GM18909 (cell line): ENCODE results near the gene BANK1.

ENCODE experiments used
- ATAC-seq: cut with Tn5 transposase; IDR thresholded peaks from one replicate; pipeline ENCODE4 v1.9.1; 2021; ENCODE audit warnings: mild to moderate bottlenecking; ENCODE audit not compliant: unreplicated experiment, poor library complexity

BANK1 gene

DNA sequence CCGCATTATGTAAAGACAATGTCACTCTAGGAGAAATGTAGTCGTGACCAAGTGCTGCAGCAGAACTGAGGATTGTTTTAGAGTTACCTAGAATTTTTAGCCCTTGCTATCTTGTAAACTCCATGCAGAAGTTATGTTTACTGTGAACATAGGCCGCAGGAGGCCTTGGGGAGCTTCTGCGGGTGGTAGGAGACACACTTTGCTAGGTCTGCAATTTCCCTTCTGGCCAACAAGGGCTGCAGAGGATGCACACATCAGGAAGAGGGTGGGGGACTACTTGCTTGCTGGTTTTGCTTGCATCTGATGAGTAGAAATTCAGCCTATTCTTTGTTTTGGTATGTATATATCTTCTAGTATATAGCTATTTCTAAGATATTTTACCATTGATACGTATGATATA, 23.1 kb downstream of the BANK1 start:
- peak; percentile 89 for ATAC-seq

DNA sequence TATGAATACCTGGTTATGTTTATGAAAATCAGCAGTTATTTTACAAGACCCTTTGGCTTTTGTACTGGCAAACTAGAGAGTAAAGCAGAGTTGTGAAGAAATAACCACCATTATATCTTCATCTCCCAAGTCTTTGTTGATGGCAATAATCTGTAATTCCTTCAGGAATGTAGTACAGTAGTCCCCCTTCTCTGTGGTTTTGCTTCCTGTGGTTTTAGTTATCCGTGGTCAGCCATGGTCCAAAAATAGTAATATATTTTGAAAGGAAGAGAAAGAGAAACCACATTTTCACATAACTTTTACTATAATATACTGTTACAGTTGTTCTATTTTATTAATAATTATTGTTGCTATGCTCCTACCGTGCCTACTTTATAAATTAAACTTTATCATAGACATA, 27.8 kb downstream of the BANK1 start:
- no peak for ATAC-seq

DNA sequence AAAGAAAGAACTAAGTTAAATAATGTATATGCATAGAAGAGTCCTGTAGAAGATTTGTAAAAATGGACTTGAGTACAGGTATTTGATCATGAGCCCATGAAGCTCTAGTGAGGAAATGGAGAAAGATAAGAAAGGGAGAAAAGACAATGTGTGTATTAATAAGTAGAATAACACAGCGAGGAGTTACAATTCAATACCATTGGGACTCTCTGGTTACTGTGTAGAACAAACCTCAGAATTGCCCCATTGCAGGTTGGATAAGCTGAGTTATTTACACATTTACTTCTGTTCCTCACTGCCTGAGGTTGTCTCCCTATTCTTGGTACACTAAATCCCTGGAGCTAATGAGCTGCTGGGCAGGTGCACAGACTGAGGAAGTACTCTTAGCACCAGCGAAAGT, 33.3 kb downstream of the BANK1 start:
- ATAC-seq, result no peak

DNA sequence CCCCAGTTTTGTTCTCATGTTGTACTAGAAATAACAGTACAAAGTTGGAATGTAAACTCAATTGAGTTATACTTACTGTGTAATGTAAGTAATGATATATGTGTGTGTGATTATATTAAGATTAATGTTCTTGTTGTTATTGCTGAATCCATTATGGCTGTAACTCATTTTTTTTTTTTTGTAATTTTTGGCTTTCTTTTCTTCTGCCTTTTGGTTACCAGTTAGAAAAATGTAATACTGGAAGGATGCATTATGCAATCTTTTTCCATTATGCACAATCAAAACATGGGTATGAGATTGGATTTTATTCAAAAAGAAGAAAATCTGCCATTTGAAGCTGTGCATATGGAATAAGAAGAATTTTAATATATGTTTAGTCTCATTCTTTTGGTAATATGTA, 34.0 kb downstream of the BANK1 start:
- no peak for ATAC-seq

DNA sequence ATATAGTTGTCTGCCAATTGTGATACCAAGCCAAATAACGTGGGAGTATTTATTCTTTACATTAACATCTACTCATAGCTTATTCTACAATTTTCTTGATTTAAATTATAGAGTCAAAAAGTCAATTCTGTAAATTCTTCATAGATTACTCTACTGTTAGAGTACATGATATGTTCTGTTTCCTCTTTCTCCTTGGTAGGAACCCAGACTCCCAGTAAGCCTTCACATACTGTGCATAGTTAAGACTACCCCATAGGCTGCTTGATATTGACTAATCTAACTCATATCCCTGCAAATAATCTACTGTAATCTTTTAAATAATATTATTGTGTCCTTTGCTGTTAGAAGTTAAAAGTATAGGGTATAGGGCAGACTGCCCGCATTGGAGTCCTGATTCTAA, 35.4 kb downstream of the BANK1 start:
- ATAC-seq, result no peak

DNA sequence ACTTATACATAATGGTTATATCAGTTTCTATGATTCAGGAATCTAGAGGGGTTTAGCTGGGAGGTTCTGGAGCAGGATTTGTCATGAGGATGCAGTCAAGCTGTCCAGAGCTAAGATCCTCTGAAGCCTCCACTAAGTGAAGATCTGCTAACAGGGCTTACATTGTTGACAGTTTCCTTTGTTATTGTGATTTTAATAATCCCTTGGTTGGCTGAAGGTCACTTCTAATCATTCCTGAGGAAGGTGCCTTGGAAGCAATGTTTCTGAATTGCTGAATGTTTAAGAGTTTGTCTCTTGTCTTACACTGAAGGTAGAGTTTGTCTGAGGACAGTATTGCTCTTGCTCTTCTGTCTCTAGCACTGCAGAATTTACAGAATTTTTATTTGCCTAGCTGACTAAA, 41.3 kb downstream of the BANK1 start:
- no peak for ATAC-seq

DNA sequence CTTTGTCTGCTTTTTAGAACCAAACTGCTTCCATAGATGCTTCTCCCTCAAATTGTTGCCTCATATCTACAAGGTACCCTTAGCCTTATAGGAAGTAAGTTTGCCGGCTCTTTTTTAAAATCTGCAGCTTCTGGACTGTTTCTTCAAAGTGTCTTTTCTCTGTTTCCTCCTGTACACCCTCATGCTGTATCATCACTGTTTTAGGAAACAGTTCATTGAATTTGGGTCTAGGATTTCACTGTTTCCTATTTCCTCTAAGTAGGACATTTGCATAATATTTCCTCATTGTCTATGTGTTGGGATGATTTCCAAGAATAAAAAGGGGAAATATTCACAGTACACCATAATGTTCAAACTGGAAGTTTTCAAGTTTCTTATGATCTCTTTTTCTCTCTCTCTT, 43.0 kb downstream of the BANK1 start:
- no peak for ATAC-seq

DNA sequence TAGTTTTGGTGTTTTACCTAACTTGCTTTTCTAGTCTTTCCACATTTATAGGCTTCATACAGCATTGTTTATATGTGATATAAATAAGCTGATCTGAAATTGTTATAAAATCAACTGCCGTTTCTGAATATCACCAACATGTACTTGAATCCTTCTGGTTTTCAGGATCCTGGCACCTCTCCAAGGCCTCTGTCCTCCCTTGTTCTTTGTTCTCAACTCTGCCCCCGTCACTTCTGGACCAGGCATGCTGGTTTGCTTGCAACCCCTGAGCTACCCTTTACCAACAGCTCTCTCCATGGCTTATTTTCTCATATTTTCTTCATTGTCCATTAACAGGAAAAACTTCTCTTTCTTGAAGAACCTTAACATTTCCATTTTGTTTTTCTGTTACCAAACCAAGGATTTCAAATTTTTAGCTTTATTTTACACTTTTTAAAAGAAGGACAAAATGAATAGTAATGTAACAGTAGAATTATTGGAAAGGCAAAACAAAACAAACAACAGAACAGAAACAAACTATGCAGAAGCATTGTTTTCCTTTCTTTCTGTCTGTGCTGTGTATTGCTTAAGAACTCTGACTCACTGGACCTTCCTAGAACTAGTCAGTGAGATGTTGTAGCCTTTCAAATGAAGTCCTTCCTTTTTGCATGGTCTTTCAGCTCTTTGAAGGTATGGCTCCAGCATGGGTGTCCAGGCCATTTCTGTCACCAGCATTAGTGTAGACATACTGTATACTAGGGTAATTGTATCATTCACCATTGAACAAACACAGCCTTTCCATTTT, 44.8 kb downstream of the BANK1 start:
- ATAC-seq, result no peak

DNA sequence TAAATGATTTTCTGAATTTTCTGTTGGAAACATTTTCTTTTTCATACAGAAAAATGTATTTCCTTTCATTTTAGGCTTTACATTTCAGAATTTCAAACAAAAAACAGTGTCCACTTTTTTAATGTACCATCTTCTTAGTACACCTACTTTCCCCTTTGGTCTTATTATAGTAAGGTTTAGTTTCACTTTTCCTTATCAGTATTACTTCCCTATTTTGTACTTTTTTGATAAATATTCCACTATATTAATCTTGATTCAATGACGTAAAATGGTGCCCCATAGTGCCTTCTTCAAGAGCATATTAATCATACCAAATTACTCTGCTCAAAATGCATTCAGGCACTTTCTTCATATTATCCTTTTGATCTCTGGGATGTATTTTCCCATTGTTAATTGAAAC, 52.5 kb downstream of the BANK1 start:
- no peak for ATAC-seq

DNA sequence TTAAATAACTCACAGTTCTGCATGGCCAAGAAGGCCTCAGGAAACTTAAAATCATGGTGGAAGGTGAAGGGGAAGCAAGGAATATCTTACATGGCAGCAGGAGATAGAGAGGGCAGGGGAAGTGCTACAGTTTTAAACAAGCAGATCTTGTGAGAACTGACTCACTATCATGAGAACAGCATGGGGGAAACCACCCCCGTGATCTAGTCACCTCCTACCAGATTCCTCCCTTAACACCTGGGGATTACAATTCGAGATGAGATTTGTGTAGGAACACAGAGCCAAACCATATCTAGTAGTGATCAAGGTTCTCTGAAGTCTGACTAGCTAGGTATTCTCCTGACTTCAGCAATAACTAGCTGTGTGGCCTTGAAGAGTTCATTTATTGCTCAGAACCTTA, 56.0 kb downstream of the BANK1 start:
- no peak for ATAC-seq

DNA sequence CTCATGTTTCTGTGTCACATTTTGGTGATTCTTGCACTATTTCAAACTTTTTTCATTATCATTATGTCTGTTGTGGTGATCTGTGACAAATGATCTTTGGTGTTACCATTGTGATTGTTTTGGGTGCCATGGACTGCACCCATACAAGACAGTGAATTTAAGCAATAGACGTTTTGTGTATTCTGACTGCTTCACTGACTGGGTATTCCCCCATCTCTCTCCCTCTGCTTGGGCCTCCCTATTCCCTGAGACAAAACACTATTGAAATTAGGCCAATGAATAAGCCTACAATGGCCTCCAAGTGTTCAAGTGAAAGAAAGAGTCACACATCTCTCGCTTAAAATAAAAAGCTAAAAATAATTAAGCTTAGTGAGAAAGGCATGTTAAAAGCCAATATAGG, 60.2 kb downstream of the BANK1 start:
- no peak for ATAC-seq

DNA sequence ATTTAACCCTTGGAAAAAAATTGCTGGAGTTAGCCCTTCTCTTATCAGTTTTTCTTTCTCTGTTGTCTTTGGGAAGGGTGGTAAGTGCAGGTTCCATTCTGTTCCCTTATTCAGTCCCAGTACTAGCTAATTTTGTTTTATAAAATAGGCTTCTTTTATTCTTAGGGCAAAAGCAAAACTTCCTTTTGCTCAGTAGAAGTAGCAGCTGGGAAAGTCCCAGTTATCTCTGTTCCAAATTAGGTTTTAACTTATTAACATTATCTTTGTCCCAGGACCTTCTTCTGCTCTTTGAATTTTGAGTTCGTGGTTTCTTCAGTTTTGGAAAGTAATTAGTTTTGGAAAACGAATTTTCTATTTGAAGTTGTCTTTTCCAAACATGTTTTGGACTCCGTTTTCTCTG, 61.1 kb downstream of the BANK1 start:
- ATAC-seq, result peak; percentile 58

DNA sequence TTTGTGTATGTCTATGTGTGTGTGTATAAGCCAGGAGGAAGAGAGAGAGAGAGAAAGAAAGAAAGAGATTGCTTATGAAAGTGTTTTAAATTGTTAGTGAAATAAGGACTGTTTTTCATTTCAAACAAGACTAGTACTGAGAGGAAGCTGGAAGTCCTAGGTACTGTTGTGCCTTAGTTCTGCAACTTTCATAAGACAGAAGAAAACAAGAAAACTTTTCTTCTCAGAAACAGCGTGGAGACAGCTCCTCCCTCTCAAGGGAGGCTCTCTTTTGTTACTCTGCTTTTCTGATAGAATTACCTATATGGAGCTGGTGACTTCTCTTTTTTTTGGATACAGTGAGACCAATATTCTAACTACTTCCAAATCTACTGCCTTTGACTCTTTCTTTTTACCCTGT, 62.5 kb downstream of the BANK1 start:
- ATAC-seq, result peak; percentile 58

DNA sequence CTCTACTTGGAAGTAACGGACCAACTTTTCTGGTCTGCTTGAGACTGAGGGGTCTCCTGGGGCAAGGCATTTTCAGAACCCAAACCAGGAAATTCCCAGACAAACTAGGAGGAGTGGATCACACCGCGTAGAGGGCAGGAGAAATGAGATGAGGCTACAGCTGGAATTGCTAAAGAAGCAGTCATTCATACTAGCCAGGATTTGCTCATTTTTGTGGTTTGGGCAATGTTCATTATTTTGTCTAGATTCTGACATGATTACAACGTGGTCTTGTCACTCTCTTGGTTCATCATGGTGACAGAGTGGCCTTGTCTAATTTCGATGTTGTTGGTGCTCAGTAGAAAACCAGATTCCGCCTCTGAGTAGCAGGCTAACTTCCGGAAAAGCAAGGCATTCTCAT, 63.2 kb downstream of the BANK1 start:
- ATAC-seq, result no peak

DNA sequence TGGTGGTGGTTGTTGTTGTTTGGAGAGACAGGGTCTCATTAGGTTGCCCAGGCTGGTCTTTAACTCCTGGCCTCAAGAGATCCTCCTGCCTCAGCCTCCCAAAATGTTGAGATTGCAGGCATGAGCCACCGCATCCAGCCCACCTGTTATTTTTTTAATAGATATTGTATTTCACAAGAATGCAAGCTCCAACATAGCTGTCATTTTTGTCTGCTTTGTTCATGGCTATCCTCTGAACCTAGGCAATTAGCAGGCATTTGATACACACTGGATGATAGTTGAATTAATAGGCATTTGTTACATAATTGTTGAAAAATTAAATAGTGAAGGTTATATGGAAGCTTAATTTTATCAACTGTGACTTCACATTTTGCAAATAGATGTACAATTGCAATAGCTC, 64.7 kb downstream of the BANK1 start:
- no peak for ATAC-seq

DNA sequence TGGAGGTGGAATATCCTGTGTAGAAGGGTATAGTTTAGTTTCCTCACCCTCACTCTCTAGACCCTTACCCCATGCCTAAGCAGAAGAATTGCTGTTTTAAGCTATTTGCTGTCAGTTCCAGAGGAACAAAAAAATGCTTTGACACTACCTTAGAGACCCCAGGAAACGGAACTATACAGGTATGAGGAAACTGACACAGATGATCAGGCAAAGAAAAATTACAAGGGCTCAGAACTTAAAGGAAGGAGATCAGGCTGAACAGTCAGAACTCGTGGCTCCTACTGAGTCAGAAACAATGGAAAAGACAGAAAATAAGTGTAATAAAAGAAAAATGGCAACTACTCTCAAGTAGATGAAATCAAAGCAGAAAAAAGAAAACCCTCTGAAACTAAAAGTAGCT, 65.6 kb downstream of the BANK1 start:
- ATAC-seq, result no peak

DNA sequence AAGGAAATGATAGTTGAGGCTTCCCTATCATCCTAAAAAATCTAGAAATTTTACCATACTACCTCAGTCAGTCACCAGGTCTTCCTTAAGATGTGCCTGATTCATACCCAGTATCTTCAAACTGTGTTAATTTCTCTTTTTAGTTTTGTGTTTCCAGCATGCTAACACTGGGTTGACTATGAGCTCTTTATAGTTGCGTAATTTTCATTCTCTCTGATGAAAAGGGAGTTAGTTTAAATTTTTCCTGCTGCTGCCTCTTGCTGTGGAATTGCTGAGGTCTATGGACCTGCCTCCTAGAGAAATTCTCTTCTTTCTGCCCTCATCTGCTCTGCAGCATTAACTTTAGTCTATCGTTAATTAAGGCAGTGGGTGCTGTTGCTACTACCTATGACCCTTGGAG, 66.6 kb downstream of the BANK1 start:
- ATAC-seq, result no peak

DNA sequence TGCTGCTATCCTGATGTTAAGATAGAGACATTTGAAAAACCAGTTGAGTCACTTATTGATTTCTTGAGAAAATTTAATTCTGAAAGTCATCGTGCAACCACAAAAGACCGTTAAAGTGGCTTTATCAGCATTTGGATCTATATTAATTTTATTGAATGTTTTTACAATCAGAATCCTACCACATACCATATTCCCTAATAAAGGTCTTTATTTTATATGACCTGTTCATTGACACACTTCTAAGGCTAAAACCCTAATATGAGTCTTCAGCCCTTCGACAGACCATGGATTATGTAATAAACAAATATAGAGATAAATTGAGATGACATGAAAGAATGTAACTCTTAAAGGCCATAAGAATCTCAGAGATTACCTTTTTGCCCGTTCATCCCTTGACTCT, 68.1 kb downstream of the BANK1 start:
- ATAC-seq, result no peak

DNA sequence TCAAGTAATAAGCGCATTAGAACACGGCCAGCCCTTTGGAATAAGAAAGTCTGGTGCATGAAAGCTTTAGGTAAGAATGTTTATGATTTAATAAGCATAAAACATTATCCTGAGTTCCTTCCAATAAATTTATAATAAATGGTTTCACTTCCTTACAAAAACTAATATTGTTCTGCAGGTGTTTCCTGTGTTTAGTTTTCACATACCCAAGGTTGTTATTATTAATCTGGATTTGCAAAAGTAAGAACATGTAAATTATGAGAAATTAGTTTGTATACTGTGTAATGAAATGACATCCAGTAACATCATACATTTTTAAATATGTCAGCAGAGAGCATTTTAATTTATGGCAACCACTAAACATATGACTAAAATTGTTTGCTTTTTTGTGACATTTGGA, 72.1 kb downstream of the BANK1 start:
- peak; percentile 63 for ATAC-seq

DNA sequence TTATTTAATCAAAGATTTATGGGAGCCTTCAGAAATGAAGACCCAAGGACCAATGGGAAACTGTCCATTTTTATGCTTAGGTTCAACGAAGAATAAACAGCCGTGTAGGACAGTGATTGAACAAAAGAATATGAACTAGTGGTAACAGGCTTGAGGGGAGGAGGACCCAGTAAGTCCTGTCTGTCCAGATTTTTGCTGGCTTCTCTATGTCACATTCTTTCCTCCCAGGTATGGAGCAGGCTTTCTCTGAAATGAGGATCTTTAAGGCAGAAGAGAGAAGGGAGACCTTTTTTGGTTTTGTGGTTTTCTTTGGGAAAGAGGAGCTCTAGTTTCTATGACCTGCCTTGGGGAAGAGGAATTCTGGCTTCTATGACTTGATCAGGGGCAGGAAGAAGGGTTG, 74.1 kb downstream of the BANK1 start:
- ATAC-seq, result no peak

DNA sequence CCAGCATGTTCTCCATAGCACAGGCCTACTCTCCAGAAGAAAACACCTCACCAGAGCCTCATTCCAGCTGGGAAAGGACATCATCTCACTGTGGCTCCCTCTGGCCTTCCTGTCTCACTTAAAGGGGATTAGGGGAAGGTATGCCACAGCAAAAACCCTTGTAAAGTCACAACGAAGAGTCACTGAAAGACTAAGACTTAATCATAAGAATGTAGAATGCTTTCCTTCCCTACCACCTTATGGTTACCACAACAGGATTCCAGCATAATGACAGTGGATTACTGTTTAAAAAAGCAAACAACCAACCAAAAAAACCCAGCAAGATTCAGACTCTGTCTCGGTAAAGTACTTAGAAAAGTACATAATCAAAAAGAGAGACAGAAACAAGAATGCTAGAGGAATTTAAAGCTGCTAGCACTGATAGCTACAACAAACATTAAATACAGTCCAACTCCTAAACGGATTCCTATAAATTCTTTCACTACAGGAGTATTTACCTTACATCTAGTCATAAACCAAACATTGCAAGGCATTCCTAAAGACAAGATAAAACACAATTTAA, 75.1 kb downstream of the BANK1 start:
- ATAC-seq, result no peak

DNA sequence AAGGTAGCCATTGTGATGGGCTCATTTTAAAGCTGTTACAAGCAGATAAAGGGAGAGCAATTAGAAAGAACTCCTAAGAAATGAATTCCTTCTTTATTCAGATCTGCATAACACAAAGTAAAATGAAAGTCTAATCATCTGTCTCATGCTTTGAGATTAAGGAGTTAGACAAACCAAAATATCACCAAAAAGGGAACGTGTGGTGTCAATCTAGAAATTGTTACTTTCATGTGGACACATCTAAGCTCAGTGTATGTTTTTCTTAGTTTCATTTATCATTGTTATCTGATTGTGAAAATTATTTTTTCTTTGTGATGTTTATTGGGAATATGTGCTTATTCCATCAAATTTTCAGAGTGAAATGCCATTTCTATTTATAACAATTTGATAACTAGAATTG, 80.3 kb downstream of the BANK1 start:
- no peak for ATAC-seq
